HepG2 (cell line): ENCODE measurements around the gene ARRDC1. TPM values are rescaled to one million over a fixed set of nuclear protein-coding genes. Genes with fewer than 3 reads are reported as not detected.
A peak's percentile ranks its signal among the peaks of the same experiment; 100 is the strongest.

Source experiments
- ATAC-seq: fragments of 200-7000 bp; cut with Tn5 transposase; 3 replicates; pipeline ENCODE4 v1.9.1; 2020; ENCODE audit warnings: mild to moderate bottlenecking, moderate library complexity
- BruUV-seq: library from RNA; stranded (reverse); fragments of 400-500 nt; replicated peaks from 2 replicates; lab custom pipeline; 2021; lab: Mats Ljungman, UMichigan
- CTCF ChIA-PET: fragments of 300-600 bp; formaldehyde crosslinking; extraction: SDS; loops from one replicate; lab custom pipeline; 2021; ENCODE audit warnings: low total read pairs, inconsistent platforms, low intra/inter-chr PET ratio; lab: Yijun Ruan, JAX
- POLR2A ChIA-PET: fragments of 350-600 bp; sonication (Branson Sonifier 250); formaldehyde crosslinking; loops from one replicate; lab custom pipeline; 2020; ENCODE audit warnings: antibody characterized with exemption, inconsistent platforms; lab: Yijun Ruan, JAX
- DNase-seq: peaks from one replicate; pipeline ENCODE4 v3.0.0-alpha.2; 2015; ENCODE audit warnings: low spot score
- FAIRE-seq: peaks from 3 replicates; lab custom pipeline; 2011; peaks lifted over from hg19 to GRCh38; lab: Jason Lieb, UNC
- H2AFZ ChIP-seq: one replicate; pipeline ENCODE4 v1.6.1; 2011; ENCODE audit warnings: low read length, inconsistent platforms
- H3K27ac ChIP-seq: fragments of 300-600 bp; 3 replicates; pipeline ENCODE4 v1.8.0; 2011; ENCODE audit warnings: mixed run types, mild to moderate bottlenecking, mixed read lengths, low read length, inconsistent platforms; ENCODE audit not compliant: insufficient read depth; ENCODE audit errors: extremely low read length
- H3K27me3 ChIP-seq, 2 experiments: fragments of 200-600 bp in 1 of 2; 2 replicates in 1 of 2; 3 replicates in 1 of 2; pipeline versions ENCODE4 v1.6.0 to v1.8.0; 2011; ENCODE audit warnings: low read length in 2 of 2, mild to moderate bottlenecking in 2 of 2, moderate library complexity in 2 of 2, inconsistent platforms in 1 of 2; ENCODE audit not compliant: insufficient read depth in 2 of 2, control insufficient read depth in 1 of 2
- H3K36me3 ChIP-seq, 2 experiments: fragments of 200-600 bp in 1 of 2; replicated peaks in 1 of 2; 2 replicates in 1 of 2; 3 replicates in 1 of 2; pipeline versions ENCODE4 v1.5.1 to v1.8.0; 2011; ENCODE audit warnings: low read length in 2 of 2, inconsistent platforms in 1 of 2; ENCODE audit not compliant: insufficient read depth in 2 of 2, control insufficient read depth in 1 of 2
- H3K4me1 ChIP-seq: 2 replicates; pipeline ENCODE4 v1.5.1; 2012; ENCODE audit warnings: low read length, inconsistent platforms; ENCODE audit not compliant: insufficient read depth
- H3K4me2 ChIP-seq: 2 replicates; pipeline ENCODE4 v1.6.0; 2011; ENCODE audit warnings: low read depth, low read length, inconsistent platforms
- H3K4me3 ChIP-seq, 3 experiments: fragments of 200-600 bp in 1 of 3; sonication (generic), shearing (Covaris generic) in 1 of 3; replicated peaks in 1 of 3; 2 replicates each; pipeline ENCODE4 v1.5.1; 2011 to 2016; ENCODE audit warnings: low read length in 3 of 3, inconsistent platforms in 2 of 3, low read depth in 2 of 3, mild to moderate bottlenecking in 2 of 3, control low read depth in 1 of 3, mixed read lengths in 1 of 3; ENCODE audit not compliant: insufficient read depth in 1 of 3
- H3K79me2 ChIP-seq: one replicate; pipeline ENCODE4 v1.6.1; 2011; ENCODE audit warnings: low read length, inconsistent platforms; ENCODE audit not compliant: insufficient read depth
- H3K9ac ChIP-seq: 2 replicates; pipeline ENCODE4 v1.6.0; 2011; ENCODE audit warnings: mild to moderate bottlenecking, low read depth, low read length, inconsistent platforms; ENCODE audit not compliant: insufficient read depth
- H3K9me3 ChIP-seq: 2 replicates; pipeline ENCODE4 v1.5.1; 2012; ENCODE audit warnings: mild to moderate bottlenecking, low read length
- H4K20me1 ChIP-seq: 2 replicates; pipeline ENCODE4 v1.6.0; 2011; ENCODE audit warnings: inconsistent platforms, mild to moderate bottlenecking, low read length, moderate library complexity; ENCODE audit not compliant: insufficient read depth
- HIVEP1 ChIP-seq: sonication (generic); formaldehyde crosslinking; IDR thresholded peaks from 2 replicates; pipeline ENCODE4 v1.4.0; 2020; ENCODE audit warnings: mild to moderate bottlenecking, missing genetic modification reagents
- IKZF4 ChIP-seq: sonication (generic); formaldehyde crosslinking; IDR thresholded peaks from 2 replicates; pipeline ENCODE4 v1.5.1; 2020; ENCODE audit warnings: borderline replicate concordance, mild to moderate bottlenecking, low read depth, missing genetic modification reagents; ENCODE audit errors: not compliant biosample characterization
- MYNN ChIP-seq: sonication (generic); formaldehyde crosslinking; IDR thresholded peaks from 2 replicates; pipeline ENCODE4 v1.4.0; 2020; ENCODE audit warnings: mild to moderate bottlenecking, low read depth, missing genetic modification reagents
- SSRP1 ChIP-seq: IDR thresholded peaks from 2 replicates; pipeline ENCODE4 v1.6.1; 2016; ENCODE audit warnings: control low read depth
- TCF7L2 ChIP-seq: IDR thresholded peaks from 2 replicates; pipeline ENCODE4 v1.6.1; 2011; ENCODE audit warnings: mild to moderate bottlenecking, low read depth, low read length, moderate library complexity
- ZNF101 ChIP-seq: sonication (generic); formaldehyde crosslinking; IDR thresholded peaks from 2 replicates; pipeline ENCODE4 v1.4.0; 2020; ENCODE audit warnings: mild to moderate bottlenecking, low read depth, missing genetic modification reagents, borderline replicate concordance
- ZNF569 ChIP-seq: sonication (generic); formaldehyde crosslinking; IDR thresholded peaks from 2 replicates; pipeline ENCODE4 v1.5.0; 2020; ENCODE audit warnings: mild to moderate bottlenecking, missing genetic modification reagents, moderate library complexity, borderline replicate concordance
- ZNF609 ChIP-seq: sonication (generic); formaldehyde crosslinking; IDR thresholded peaks from 2 replicates; pipeline ENCODE4 v1.4.0; 2020; ENCODE audit warnings: mild to moderate bottlenecking, missing genetic modification reagents, borderline replicate concordance
- ZNF670 ChIP-seq: sonication (generic); formaldehyde crosslinking; IDR thresholded peaks from 2 replicates; pipeline ENCODE4 v1.8.0; 2022; ENCODE audit warnings: mild to moderate bottlenecking, missing genetic modification reagents, borderline replicate concordance
- WGBS: methylation state at CpG from one replicate; pipeline ENCODE4 v1.1.6; 2017; ENCODE audit warnings: low lambda C conversion rate; 5-methylcytosine and 5-hydroxymethylcytosine counted together
- in situ Hi-C: cut with HindIII; loops from 2 replicates; pipeline ENCODE4 v1.10.0; 2017; ENCODE audit warnings: low pct_unique_long_range_greater_than_20kb; ENCODE audit not compliant: extremely low pct_ligation_motif_present
- intact Hi-C: fragments of 100-400 bp; cut with micrococcal nuclease; formaldehyde crosslinking; loops from one replicate; pipeline ENCODE4 v1.10.0; 2022; ENCODE audit not compliant: unreplicated experiment
- polyA plus RNA-seq, 8 experiments: library from polyadenylated mRNA; depleted of rRNA in 3 of 8; stranded (reverse) in 7 of 8; unstranded in 1 of 8; fragments of >200 nt; fragmentation: Illumina TruSeq in 4 of 8; extraction: Trizol in 4 of 8; gene quantifications; 2 replicates each; pipeline versions ENCODE4 v1.2.1 to v1.2.3, GENCODE V29; 2011 to 2016; ENCODE audit warnings: low read depth in 4 of 8, missing spikeins in 1 of 8, mixed read lengths in 1 of 8; ENCODE audit not compliant: insufficient read depth in 1 of 8
- total RNA-seq, 5 experiments: library from RNA; depleted of rRNA; stranded (reverse); fragments of >200 nt; fragmentation: Illumina TruSeq; extraction: Trizol; gene quantifications; 2 replicates each; pipeline ENCODE4 v1.2.3, GENCODE V29; 2016; ENCODE audit warnings: low read depth in 1 of 5
- TF ChIP-seq, protein P1 (sequence below): sonication (generic); formaldehyde crosslinking; IDR thresholded peaks from 2 replicates; pipeline ENCODE4 v1.5.0; 2020; ENCODE audit warnings: mild to moderate bottlenecking, missing genetic modification reagents, borderline replicate concordance
- TF ChIP-seq, protein P2 (sequence below): sonication (generic); formaldehyde crosslinking; IDR thresholded peaks from 2 replicates; pipeline ENCODE4 v1.4.0; 2020; ENCODE audit warnings: mild to moderate bottlenecking, missing genetic modification reagents

Gene ARRDC1
- total and polyA plus RNA-seq, 2 of the 13 experiments (the other 11 are each of a cell fraction or from before 2014, with no cell fraction given) = 21.7 to 44.4 TPM

DNA sequence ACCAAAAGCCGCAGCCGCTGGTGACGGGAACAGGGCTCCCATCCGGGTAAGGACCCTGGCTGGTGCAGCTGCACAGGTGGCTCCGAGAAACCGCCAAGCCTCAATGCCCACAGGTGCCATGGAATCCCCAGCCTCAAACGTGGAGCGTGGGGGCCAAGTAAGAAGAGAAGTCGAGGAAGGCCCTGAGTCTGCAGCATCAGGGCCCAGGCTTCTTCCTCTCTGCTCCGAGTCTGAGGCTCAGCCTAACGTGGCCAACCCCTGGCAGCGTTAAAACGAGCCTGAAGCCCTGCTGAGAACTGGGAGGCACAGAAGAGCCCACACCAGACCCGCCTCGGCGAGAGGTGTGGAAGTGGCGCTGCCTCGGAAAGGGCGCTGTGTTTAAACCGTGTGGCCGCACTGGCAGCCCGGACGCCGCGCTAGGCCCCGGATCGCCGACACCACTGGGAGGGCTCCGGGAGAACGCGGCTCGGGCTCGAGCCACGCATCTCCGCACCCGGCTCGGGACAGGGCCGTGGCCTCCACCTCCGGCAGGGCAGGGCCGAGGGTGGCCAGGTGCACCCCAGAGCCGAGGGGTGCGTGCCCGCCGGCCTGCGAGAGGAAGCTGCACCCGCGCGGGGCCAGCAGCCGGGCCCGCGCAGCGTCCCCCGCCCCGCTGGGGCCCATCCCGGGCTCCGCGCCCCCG lies 15.9 kb upstream of the ARRDC1 start:
- no peak overlapping the region for H2AFZ ChIP-seq
- 7% methylated on average over 11 of the region's 58 CpGs for WGBS
- H3K4me1 ChIP-seq = peaks cover 41% of the 10 kb centered on the region
- BruUV-seq = no TSS peak
- H3K4me3 ChIP-seq = peak overlapping the region; percentile 74 to 90 (median 83)
- ChIA-PET CTCF (no interaction called here), POLR2A (interaction anchor here (1.2 to 2.0 kb wide), 3 partner anchors 11 to 24 kb away, joined by 4 to 11 read pairs (median 8); partner anchors contain the start of genes ARRDC1 and DPH7)
- H3K27me3 ChIP-seq = no peaks in the 10 kb centered on the region
- peak overlapping the region; percentile 87 for H3K4me2 ChIP-seq
- intact Hi-C loops (no loop called here), in situ Hi-C loops (no loop called here)
- no peaks in the 10 kb centered on the region for H3K9me3 ChIP-seq
- H3K79me2 ChIP-seq = peaks cover 19% of the 10 kb centered on the region
- H4K20me1 ChIP-seq = no peaks in the 10 kb centered on the region
- DNase-seq (no peak), FAIRE-seq (no peak), ATAC-seq (peak; percentile 9; the same call in 1 of the 3 replicates)
- peak overlapping the region; percentile 82 for H3K9ac ChIP-seq
- peak overlapping the region; percentile 11 for H3K27ac ChIP-seq
- H3K36me3 ChIP-seq = peaks cover 16 to 35% of the 10 kb centered on the region in 2 experiments; a peak in 4 of 5 replicates
- TF ChIP-seq SSRP1 (CRISPR knock-in tag) (no peak), HIVEP1 (CRISPR knock-in tag) (no peak), IKZF4 (CRISPR knock-in tag) (no peak), MYNN (no peak), TCF7L2 (no peak), ZNF101 (CRISPR knock-in tag) (no peak), ZNF569 (CRISPR knock-in tag) (no peak), ZNF670 (CRISPR knock-in tag) (no peak), ZNF609 (CRISPR knock-in tag) (no peak)
- TF ChIP-seq, protein P1, sequence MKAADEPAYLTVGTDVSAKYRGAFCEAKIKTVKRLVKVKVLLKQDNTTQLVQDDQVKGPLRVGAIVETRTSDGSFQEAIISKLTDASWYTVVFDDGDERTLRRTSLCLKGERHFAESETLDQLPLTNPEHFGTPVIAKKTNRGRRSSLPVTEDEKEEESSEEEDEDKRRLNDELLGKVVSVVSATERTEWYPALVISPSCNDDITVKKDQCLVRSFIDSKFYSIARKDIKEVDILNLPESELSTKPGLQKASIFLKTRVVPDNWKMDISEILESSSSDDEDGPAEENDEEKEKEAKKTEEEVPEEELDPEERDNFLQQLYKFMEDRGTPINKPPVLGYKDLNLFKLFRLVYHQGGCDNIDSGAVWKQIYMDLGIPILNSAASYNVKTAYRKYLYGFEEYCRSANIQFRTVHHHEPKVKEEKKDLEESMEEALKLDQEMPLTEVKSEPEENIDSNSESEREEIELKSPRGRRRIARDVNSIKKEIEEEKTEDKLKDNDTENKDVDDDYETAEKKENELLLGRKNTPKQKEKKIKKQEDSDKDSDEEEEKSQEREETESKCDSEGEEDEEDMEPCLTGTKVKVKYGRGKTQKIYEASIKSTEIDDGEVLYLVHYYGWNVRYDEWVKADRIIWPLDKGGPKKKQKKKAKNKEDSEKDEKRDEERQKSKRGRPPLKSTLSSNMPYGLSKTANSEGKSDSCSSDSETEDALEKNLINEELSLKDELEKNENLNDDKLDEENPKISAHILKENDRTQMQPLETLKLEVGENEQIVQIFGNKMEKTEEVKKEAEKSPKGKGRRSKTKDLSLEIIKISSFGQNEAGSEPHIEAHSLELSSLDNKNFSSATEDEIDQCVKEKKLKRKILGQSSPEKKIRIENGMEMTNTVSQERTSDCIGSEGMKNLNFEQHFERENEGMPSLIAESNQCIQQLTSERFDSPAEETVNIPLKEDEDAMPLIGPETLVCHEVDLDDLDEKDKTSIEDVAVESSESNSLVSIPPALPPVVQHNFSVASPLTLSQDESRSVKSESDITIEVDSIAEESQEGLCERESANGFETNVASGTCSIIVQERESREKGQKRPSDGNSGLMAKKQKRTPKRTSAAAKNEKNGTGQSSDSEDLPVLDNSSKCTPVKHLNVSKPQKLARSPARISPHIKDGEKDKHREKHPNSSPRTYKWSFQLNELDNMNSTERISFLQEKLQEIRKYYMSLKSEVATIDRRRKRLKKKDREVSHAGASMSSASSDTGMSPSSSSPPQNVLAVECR (CRISPR knock-in tag) = peak; percentile 24; the same call in 1 of the 2 replicates
- TF ChIP-seq, protein P2, sequence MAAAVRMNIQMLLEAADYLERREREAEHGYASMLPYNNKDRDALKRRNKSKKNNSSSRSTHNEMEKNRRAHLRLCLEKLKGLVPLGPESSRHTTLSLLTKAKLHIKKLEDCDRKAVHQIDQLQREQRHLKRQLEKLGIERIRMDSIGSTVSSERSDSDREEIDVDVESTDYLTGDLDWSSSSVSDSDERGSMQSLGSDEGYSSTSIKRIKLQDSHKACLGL (CRISPR knock-in tag) = peak; percentile 69; the same call in 1 of the 2 replicates
